Islet of Langerhans (tissue), 1 donor: ENCODE measurements around the gene SESTD1.
"Not testable (repeated sequence)": the region's sequence is repeated elsewhere in the genome, so short reads cannot be mapped to it uniquely, and the experiment has no call there.

Experiments used
- FAIRE-seq: peaks from one replicate; lab custom pipeline; 2011; peaks lifted over from hg19 to GRCh38; lab: Jason Lieb, UNC

SESTD1 gene

DNA sequence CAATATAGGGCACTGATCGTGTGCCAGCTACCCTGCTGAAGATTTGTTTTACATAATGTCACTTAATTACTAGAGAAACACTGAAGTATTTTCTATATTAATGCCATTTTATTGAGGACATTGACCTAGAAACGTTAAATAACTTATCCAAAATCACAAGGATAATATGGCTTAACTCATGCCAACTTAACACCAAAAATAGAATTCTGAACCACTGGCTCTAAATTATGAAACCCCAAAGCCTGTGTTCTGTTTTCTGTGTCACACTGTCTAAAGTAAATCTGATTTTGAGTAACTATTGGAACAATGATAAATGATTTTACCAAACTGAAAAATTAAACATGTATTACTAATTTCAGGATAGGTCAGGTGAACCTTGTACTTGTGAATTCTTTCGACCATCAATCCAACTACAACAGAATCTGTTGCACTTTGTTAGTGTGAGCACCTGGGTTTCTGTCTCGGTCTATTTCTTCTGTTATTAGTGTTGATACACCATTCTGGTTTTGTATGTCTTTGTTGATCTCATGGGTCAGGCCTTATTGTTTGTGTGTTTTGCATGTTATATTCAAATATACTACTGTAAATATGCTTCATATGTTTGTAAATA is 166.4 kb downstream of the SESTD1 start:
- no peak for FAIRE-seq

DNA sequence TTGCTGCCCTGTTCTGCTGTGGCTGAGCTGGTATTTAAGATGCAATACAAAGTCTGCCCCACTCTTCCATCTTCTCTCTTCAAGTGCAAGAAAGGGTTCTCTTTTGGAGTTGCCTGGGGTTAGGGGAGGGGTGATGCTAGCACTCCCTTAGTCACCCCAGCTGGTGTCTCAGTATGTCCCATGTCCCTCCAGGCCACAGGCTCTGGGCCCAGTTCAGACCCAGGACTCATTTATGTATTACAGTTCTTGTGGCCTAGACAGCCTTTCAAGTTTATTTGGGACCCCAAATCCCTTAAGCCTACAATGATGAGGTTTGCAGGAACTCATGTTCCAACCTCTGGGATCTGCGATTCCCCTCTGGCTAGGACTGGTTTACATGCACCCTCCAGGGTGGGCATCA is 167.5 kb downstream of the SESTD1 start:
- no peak for FAIRE-seq

DNA sequence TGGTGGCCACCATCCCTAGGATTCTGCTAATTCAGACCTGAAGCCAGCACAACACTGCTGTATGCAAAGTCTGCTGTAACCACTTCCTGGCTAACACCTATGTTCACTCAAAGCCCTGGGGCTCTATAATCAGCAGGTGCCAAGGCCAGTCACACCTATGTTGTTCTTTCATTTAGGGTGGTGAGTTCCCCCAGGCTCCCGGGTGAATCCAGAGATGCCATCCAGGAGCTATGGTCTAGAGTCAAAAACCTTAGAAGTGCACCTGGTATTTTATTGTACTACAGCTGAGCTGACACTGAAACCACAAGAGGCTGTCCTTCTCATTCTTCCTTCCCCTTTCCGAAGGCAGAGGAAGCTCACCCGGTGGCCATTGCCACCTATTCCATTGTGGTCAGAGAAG is 168.5 kb downstream of the SESTD1 start:
- no peak for FAIRE-seq

DNA sequence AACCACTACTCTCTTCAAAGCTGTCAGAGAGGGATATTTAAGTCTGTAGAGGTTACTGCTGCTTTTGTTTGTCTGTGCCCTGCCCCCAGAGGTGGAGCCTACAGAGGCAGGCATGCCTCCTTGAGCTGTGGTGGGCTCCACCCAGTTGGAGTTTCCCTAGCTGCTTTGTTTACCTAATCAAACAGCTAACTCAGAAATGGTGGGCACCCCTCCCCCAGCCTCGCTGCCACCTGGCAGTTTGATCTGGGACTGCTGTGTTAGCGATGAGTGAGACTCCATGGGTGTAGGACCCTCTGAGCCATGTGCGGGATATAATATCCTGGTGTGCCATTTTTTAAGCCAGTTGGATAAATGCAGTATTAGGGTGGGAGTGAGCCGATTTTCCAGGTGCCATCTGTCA is 171.7 kb downstream of the SESTD1 start:
- FAIRE-seq: not testable (repeated sequence)

DNA sequence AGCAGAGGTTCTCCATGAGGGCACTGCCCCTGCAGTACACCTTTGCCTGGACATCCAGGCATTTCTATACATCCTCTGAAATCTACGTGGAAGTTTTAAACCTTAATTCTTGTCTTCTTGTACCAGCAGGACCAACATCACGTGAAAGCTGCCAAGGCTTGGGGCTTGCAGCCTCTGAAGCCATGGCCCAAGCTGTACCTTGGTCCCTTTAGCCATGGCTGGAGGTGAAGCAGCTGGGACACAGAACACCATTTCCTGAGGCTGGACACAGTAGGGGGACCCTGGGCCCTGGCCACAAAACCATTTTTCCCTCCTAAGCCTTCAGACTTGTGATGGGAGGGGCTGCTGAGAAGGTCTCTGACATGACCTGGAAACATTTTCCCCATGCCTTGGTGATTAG is 181.9 kb downstream of the SESTD1 start:
- FAIRE-seq: no peak

DNA sequence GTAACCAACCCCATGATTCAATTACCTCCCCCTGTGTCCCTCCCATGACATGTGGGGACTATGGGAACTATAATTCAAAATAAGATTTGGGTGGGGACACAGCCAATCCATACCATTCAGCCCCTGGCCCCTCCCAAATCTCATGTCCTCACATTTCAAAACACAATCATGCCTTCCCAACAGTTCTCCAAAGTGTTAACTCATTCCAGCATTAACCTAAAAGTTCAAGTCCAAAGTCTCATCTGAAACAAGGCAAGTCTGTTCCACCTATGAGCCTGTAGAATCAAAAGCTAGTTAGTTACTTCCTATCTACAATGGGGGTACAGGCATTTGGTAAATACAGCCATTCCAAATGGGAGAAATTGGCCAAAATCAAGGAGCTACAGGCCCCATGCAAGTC is 182.7 kb downstream of the SESTD1 start:
- FAIRE-seq: no peak

DNA sequence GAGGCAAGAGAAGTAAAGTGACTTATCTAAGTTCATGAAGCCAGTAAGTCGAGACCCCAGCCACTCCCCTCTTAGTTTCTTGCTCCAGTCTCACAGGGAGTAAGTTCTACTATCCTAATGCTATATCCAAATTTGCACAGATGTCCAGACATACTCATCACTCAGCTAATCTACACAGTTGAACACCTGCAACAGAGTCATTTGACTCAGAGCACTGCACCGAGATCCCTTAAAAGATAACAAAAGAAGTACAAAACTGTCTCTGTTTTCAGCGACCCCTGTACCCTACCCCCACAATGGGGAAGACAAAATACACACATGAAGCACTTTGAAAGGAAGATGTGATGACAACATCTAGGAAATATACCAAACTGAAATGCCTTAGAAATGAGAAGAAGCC is 192.1 kb downstream of the SESTD1 start:
- no peak for FAIRE-seq

DNA sequence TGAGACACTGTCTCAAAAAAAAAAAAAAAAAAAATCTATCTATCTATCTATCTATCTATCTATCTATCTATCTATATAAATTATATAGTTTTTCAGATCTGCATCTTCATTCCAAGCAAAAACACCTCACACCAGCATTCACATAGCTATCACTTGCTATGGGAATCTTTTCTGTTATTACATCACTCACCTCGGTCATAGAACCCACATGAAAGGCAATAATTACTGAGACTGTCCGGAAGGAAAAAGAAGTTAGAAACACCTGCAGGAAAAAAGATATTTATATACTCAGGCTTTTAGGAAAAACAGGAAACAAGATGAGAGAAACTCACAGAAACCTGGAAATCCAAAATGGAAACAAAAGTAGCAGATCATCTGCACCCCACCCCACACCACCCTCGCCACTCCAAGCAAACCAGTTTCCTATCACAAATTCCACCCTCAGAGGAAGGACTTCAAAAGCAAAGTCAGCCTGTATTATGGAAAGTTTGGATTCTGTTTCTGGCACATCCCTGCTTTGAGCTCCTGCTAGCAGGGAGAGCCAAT is 192.7 kb downstream of the SESTD1 start:
- FAIRE-seq: no peak

DNA sequence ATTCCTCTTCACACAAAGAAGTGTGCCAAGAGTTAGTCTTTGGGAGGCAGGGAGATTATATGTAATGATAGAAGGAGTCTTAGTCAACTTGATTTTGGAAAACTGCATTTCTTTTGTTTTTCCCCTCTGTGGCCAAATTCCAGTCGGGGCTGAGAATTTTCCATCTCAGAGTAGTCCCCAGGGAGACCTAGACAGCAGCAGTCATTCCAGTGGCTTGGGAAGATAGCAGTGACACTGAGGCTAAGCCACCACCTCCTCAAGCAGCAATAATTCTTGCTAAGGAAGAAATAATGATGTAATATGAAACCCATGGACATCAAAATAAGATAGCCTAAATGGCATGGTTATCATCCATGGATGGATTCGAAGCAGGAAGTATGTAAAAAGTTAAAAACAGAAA is 193.7 kb downstream of the SESTD1 start:
- FAIRE-seq: no peak

DNA sequence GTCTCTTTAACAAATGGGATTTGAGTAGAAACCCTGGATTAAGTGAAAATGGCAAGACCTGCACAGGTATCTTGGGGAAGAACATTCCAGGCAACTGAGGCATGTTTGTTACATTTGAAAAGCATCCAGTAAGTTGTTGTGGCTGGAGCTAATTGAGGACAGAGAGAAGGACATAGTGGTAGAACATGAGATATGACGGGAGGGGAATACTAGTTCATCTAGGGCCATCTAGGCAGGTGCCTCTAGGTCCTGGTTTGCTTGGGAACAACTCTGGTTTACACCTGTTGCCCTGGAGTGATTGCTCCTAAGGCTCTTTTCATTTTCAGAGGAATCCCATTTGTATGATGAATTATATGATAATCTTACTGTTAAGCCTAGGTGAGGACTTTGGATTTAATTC is 194.9 kb downstream of the SESTD1 start:
- FAIRE-seq: no peak

DNA sequence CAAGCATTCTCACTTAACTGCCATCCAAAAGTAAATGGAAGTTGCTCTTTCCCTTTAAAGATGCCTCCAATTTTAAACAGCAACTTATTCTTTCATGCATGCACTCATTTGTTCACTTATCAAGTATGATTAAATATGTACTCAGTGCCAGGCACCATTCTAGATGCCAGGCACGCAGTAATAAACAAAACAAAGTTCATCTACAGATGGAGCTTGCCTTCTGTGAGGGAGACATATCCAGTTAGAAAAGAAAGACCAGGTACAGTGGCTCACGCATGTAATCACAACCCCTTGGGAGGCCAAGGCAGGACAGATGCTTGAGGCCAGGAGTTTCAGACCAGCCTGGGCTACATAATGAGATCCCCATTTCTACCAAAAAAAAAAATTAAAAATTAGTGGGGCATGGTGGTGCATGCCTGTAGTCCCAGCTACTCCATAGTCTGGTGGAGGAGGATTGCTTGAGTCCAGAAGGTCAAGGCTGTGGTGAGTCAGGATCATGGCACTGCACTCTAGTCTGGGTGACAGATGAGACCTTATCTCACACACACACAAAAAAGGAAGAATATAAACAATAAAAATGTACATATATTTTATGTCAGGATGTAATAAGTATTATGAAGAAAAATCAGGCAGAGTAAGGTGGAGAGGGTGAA is 195.5 kb downstream of the SESTD1 start:
- FAIRE-seq: no peak

DNA sequence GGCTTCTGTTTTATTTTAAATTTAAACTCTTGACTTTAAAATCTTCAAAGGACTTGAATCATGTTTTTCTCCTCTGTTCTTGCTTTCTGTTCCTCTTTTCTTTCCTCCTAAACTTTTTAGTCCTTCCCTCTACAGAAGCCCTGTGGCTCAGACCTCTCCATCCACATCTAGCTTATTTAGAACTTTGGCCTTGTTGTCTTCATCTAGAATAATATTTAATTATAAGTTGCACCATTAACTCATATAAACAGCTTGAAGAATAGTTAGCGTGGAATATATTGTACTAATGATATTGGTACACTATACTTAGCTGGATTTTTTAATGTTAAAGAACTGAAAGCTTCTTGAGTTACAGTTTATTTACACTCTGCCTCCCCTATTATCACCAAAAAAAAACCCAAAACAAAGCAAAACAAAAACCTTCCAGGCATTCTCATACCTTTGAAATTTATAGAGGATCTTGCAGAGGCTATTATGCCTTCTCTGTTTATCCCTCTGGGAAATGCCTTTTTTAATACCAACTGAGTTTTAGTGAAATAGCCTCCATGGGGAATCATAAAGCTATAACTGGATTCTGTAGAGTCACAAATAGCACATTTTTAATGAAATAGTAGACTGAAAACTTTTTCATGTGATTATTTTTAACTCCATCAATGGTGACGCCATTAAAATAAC is 205.5 kb downstream of the SESTD1 start:
- FAIRE-seq: no peak

DNA sequence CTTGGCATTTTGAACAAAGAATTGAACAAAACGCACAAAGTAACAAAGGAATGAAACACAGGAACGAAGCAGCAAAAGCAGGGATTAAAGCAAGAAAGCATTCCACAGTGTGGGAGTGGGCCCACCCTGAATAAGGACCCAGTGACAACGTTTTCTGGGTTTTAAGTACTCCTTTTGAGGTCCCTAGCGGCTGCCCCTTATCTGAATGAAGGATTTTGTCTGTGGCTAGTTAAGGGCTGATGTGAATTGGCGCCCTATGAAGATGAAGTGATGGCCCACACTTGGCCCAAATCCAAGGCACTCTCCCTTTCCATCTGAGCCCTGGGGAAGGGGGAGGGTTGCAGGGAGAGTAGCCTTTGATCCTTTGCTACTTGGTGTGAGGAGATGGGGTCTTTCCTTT is 206.9 kb downstream of the SESTD1 start:
- FAIRE-seq: no peak

DNA sequence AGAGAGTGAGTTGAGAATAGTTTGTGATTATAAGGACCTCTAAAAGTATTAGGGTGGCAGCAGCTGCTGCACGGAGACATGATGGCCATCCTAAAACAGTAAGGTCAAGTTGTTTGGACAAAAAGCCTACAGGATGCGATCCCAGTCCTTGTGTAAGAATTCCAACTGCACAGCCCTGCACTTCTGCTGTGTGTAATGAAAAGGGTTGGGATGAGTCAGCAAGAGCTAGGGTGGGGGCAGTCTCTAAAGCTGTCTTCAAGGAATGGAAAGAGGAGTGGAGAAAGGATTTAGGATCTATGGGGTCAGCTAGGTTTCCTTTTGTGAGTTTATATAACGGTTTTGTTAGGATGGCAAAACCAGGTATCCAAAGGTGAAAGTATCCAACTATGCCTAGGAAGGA is 211.1 kb downstream of the SESTD1 start:
- not testable (repeated sequence) for FAIRE-seq
